K562 (cell line): Measurements from ENCODE around the gene NFS1. TPM values are rescaled to one million over a fixed set of nuclear protein-coding genes. Genes with fewer than 3 reads are reported as not detected.

Source experiments
- ATAC-seq: fragments of 200-7000 bp; cut with Tn5 transposase; 3 replicates; pipeline ENCODE4 v1.9.1; 2020; ENCODE audit warnings: moderate library complexity
- BruUV-seq: library from RNA; stranded (reverse); fragments of 400-500 nt; replicated peaks from 2 replicates; lab custom pipeline; 2021; lab: Mats Ljungman, UMichigan
- CTCF ChIA-PET: fragments of 300-600 bp; formaldehyde crosslinking; extraction: SDS; loops from one replicate; lab custom pipeline; 2021; ENCODE audit warnings: low intra/inter-chr PET ratio; lab: Yijun Ruan, JAX
- POLR2A ChIA-PET: fragments of 300-600, 350-650 bp; sonication (Branson Sonifier 250); formaldehyde crosslinking; extraction: SDS; loops from one replicate; lab custom pipeline; 2021; ENCODE audit warnings: antibody characterized with exemption, inconsistent platforms; lab: Yijun Ruan, JAX
- DNase-seq, 4 experiments: peaks; one replicate each; pipeline versions ENCODE4 v3.0.0 to v3.0.0-alpha.2; 2011 to 2018; ENCODE audit warnings: low spot score in 3 of 4, mixed read lengths in 3 of 4; ENCODE audit errors: extremely low read depth in 1 of 4
- FAIRE-seq: peaks from 2 replicates; lab custom pipeline; 2011; peaks lifted over from hg19 to GRCh38; lab: Jason Lieb, UNC
- H2AFZ ChIP-seq: 2 replicates; pipeline ENCODE4 v1.6.0; 2011; ENCODE audit warnings: low read depth, low read length, control low read depth, inconsistent platforms
- H3K27ac ChIP-seq: fragments of 200-600 bp; 3 replicates; pipeline ENCODE4 v1.8.0; 2011; ENCODE audit warnings: low read depth, mild to moderate bottlenecking, control low read depth, inconsistent platforms, low read length, moderate library complexity, mixed read lengths; ENCODE audit errors: extremely low read depth
- H3K27me3 ChIP-seq, 2 experiments: fragments of 300-600 bp in 1 of 2; 2 replicates in 1 of 2; 3 replicates in 1 of 2; pipeline versions ENCODE4 v1.6.0 to v1.8.0; 2011; ENCODE audit warnings: inconsistent platforms in 2 of 2, low read length in 2 of 2, mild to moderate bottlenecking in 1 of 2, mixed read lengths in 1 of 2, moderate library complexity in 1 of 2; ENCODE audit not compliant: control insufficient read depth in 2 of 2, insufficient read depth in 2 of 2
- H3K36me3 ChIP-seq: fragments of 300-600 bp; 3 replicates; pipeline ENCODE4 v1.8.0; 2011; ENCODE audit warnings: mild to moderate bottlenecking, low read length, inconsistent platforms; ENCODE audit not compliant: control insufficient read depth, insufficient read depth
- H3K4me1 ChIP-seq, 2 experiments: fragments of 200-600 bp in 1 of 2; replicated peaks in 1 of 2; 2 replicates in 1 of 2; 3 replicates in 1 of 2; pipeline versions ENCODE4 v1.5.1 to v1.8.0; 2011; ENCODE audit warnings: inconsistent platforms in 2 of 2, low read length in 2 of 2, mild to moderate bottlenecking in 1 of 2, mixed read lengths in 1 of 2, moderate library complexity in 1 of 2; ENCODE audit not compliant: control insufficient read depth in 2 of 2, insufficient read depth in 2 of 2
- H3K4me2 ChIP-seq: 2 replicates; pipeline ENCODE4 v1.6.1; 2011; ENCODE audit warnings: low read length, control low read depth, inconsistent platforms, mixed read lengths; ENCODE audit not compliant: insufficient read depth
- H3K4me3 ChIP-seq: fragments of 200-600 bp; sonication (generic), shearing (Covaris generic); 2 replicates; pipeline ENCODE4 v1.5.1; 2016; ENCODE audit warnings: control low read depth, inconsistent platforms
- H3K79me2 ChIP-seq: fragments of 200-600 bp; 3 replicates; pipeline ENCODE4 v1.8.0; 2011; ENCODE audit warnings: low read length, inconsistent platforms; ENCODE audit not compliant: control insufficient read depth, insufficient read depth
- H3K9ac ChIP-seq, 2 experiments: 2 replicates each; pipeline versions ENCODE4 v1.6.0 to v1.6.1; 2011; ENCODE audit warnings: low read depth in 2 of 2, low read length in 2 of 2, control low read depth in 1 of 2, inconsistent platforms in 1 of 2, mild to moderate bottlenecking in 1 of 2, mixed read lengths in 1 of 2; ENCODE audit not compliant: insufficient read depth in 1 of 2
- H3K9me1 ChIP-seq: one replicate; pipeline ENCODE4 v1.6.0; 2011; ENCODE audit warnings: inconsistent platforms, mild to moderate bottlenecking, low read length, moderate library complexity; ENCODE audit not compliant: control insufficient read depth, insufficient read depth
- H3K9me3 ChIP-seq: replicated peaks from 2 replicates; pipeline ENCODE4 v1.5.1; 2011; ENCODE audit warnings: low read depth, low read length, inconsistent platforms; ENCODE audit not compliant: control insufficient read depth, insufficient read depth
- H4K20me1 ChIP-seq: replicated peaks from 2 replicates; pipeline ENCODE4 v1.6.1; 2011; ENCODE audit warnings: low read length, inconsistent platforms, mixed read lengths; ENCODE audit not compliant: control insufficient read depth, insufficient read depth
- JUND ChIP-seq, 2 experiments: IDR thresholded peaks; 2 replicates in 1 of 2; 3 replicates in 1 of 2; pipeline ENCODE4 v1.6.1; 2011; ENCODE audit warnings: borderline replicate concordance in 2 of 2, low read depth in 2 of 2, low read length in 2 of 2, improper control_type of control experiment in 1 of 2, missing biosample characterization in 1 of 2, missing genetic modification characterization in 1 of 2, missing genetic modification reagents in 1 of 2
- POLR2AphosphoS2 ChIP-seq: IDR thresholded peaks from 2 replicates; pipeline ENCODE4 v1.6.1; 2012; ENCODE audit warnings: low read length, improper control_type of control experiment
- TSC22D4 ChIP-seq: fragments of 450-650 bp; IDR thresholded peaks from 2 replicates; pipeline ENCODE4 v1.6.1; 2016; ENCODE audit warnings: missing genetic modification characterization, missing biosample characterization, control low read depth
- ZMIZ1 ChIP-seq, 2 experiments: fragments of 150-350 bp in 1 of 2; IDR thresholded peaks; 2 replicates each; pipeline ENCODE4 v1.6.1; 2012 to 2016; ENCODE audit warnings: low read depth in 2 of 2, low read length in 2 of 2, mild to moderate bottlenecking in 1 of 2, moderate library complexity in 1 of 2
- ZNF699 ChIP-seq: fragments of 250-450 bp; sonication (Bioruptor Pico); IDR thresholded peaks from 2 replicates; pipeline ENCODE4 v1.8.0; 2021; ENCODE audit warnings: mild to moderate bottlenecking, moderate library complexity; ENCODE audit not compliant: insufficient replicate concordance
- WGBS: fragments of 100-300 bp; shearing (Covaris generic); methylation state at CpG from one replicate; pipeline ENCODE4 v1.1.6; 2016; ENCODE audit warnings: low coverage, mixed read lengths; ENCODE audit not compliant: insufficient coverage; ENCODE audit errors: missing lambda C conversion rate; 5-methylcytosine and 5-hydroxymethylcytosine counted together
- in situ Hi-C: fragments of 300-500 bp; cut with MboI; formaldehyde crosslinking; loops from 4 replicates; pipeline ENCODE4 v1.15.0; 2018; ENCODE audit warnings: inconsistent platforms, mixed read lengths
- intact Hi-C: fragments of 100-400 bp; cut with micrococcal nuclease; formaldehyde crosslinking; loops from 2 replicates; pipeline ENCODE4 v1.14.2; 2022
- polyA plus RNA-seq, 8 experiments: library from polyadenylated mRNA; depleted of rRNA in 4 of 8; stranded (reverse) in 5 of 8; unstranded in 3 of 8; fragments of >200 nt; fragmentation: Nextera tagmentation in 2 of 8; fragmentation: Illumina TruSeq in 1 of 8; extraction: Ambion mirVana in 2 of 8; extraction: Trizol in 1 of 8; gene quantifications; 2 replicates each; pipeline versions ENCODE4 v1.2.1 to v1.2.3, GENCODE V29; 2011 to 2014; ENCODE audit warnings: inconsistent platforms in 1 of 8, missing spikeins in 1 of 8
- total RNA-seq, 7 experiments: library from RNA; depleted of rRNA in 6 of 7; stranded (reverse); fragments of >200 nt in 6 of 7; fragmentation: Illumina TruSeq in 2 of 7; extraction: Trizol in 2 of 7; gene quantifications; 2 replicates each; pipeline versions ENCODE4 v1.2.1 to v1.2.3, GENCODE V29; 2011 to 2021; ENCODE audit warnings: low replicate concordance in 1 of 7

Gene NFS1
- total and polyA plus RNA-seq, 9 of the 15 experiments (the other 6 are each of a cell fraction or from before 2014, with no cell fraction given) = 11.5 to 84.8 (median 47.1) TPM

- no peak for TF ChIP-seq ZMIZ1 (IDR thresholded peaks at IDR 0.05; ENCODE audit: low read depth in 2 of 2, low read length in 2 of 2)
- TF ChIP-seq, all 486 proteins: peak for 0
Measured at GRCh38 chr20:35716330-35716729, 17.2 kb upstream of the NFS1 start (continued).

GRCh38 chr20:35715652-35716051 lies 16.5 kb upstream of the NFS1 start:
- BruUV-seq = no TSS peak
- ChIA-PET CTCF (no interaction called here), POLR2A (interaction anchor here (0.9 to 6.0 kb wide), 4 partner anchors 10 to 15 kb away, joined by 3 to 39 read pairs (median 11); partner anchors contain the start of genes NFS1 and ROMO1)
- peaks cover 76% of the 10 kb centered on the region for H3K79me2 ChIP-seq
- peaks cover 99% of the 10 kb centered on the region for H3K36me3 ChIP-seq
- DNase-seq (no peak), FAIRE-seq (no peak), ATAC-seq (peak; percentile 7; the same call in 2 of the 3 replicates)
- H3K4me1 ChIP-seq = no peaks in the 10 kb centered on the region
- no peaks in the 10 kb centered on the region for H3K9me3 ChIP-seq
- H3K9me1 ChIP-seq = no peaks in the 10 kb centered on the region
- intact Hi-C loops (no loop called here), in situ Hi-C loops (no loop called here)
- no peak overlapping the region for H3K4me3 ChIP-seq
- peaks cover 9% of the 10 kb centered on the region for H4K20me1 ChIP-seq
- 97% methylated on average over 2 of the region's 2 CpGs for WGBS
- H3K4me2 ChIP-seq = no peak overlapping the region
- TF ChIP-seq POLR2AphosphoS2 (peak; percentile 76; the same call in 1 of the 2 replicates), ZNF699 (CRISPR knock-in tag) (no peak), TSC22D4 (no peak), JUND (IDR thresholded peaks at IDR 0.05; ENCODE audit: borderline replicate concordance, low read depth, low read length) (no peak), JUND (tag; IDR thresholded peaks at IDR 0.05; ENCODE audit: borderline replicate concordance, low read depth, low read length) (no peak)
- no peak overlapping the region for H3K27ac ChIP-seq
- H3K27me3 ChIP-seq = no peaks in the 10 kb centered on the region
- H2AFZ ChIP-seq = no peak overlapping the region
- H3K9ac ChIP-seq = no peak overlapping the region
